Jurkat, Clone E6-1 (cell line): ENCODE results near the gene AGAP1.

ENCODE experiments used
- DNase-seq: peaks from one replicate; pipeline ENCODE4 v3.0.0-alpha.2; 2011; ENCODE audit warnings: low read depth, low spot score
- H3K4me3 ChIP-seq: 2 replicates; pipeline ENCODE4 v1.5.1; 2011; ENCODE audit warnings: mild to moderate bottlenecking, low read length, control low read depth, moderate library complexity

AGAP1 gene

GRCh38 chr2:235726554-235726953, 232.7 kb downstream of the AGAP1 start:
- DNase-seq, result no peak
- no peak overlapping the region for H3K4me3 ChIP-seq

- DNase-seq, result no peak
- no peak overlapping the region for H3K4me3 ChIP-seq
Observed at GRCh38 chr2:235727174-235727573, 233.3 kb downstream of the AGAP1 start.

- H3K4me3 ChIP-seq, result no peak overlapping the region
- DNase-seq, result no peak
Observed at GRCh38 chr2:235727891-235728799, 234.3 kb downstream of the AGAP1 start.

- no peak for DNase-seq
Observed at GRCh38 chr2:235728800-235729556, 235.1 kb downstream of the AGAP1 start.

GRCh38 chr2:235729557-235729947, 235.7 kb downstream of the AGAP1 start:
- DNase-seq, result no peak
- H3K4me3 ChIP-seq, result no peak overlapping the region

More at GRCh38 chr2:235728800-235729556, 235.1 kb downstream of the AGAP1 start:
- no peak overlapping the region for H3K4me3 ChIP-seq

- H3K4me3 ChIP-seq, result no peak overlapping the region
- DNase-seq, result no peak
Observed at GRCh38 chr2:235730115-235730514, 236.3 kb downstream of the AGAP1 start.

GRCh38 chr2:235733761-235734160, 239.9 kb downstream of the AGAP1 start:
- no peak overlapping the region for H3K4me3 ChIP-seq
- DNase-seq, result no peak

GRCh38 chr2:235734168-235734567, 240.3 kb downstream of the AGAP1 start:
- no peak overlapping the region for H3K4me3 ChIP-seq
- DNase-seq, result no peak

- H3K4me3 ChIP-seq, result no peak overlapping the region
- no peak for DNase-seq
Observed at GRCh38 chr2:235734688-235735231, 240.9 kb downstream of the AGAP1 start.

- DNase-seq, result no peak
- H3K4me3 ChIP-seq, result no peak overlapping the region
Observed at GRCh38 chr2:235737396-235737795, 243.6 kb downstream of the AGAP1 start.

GRCh38 chr2:235737840-235738239, 244.0 kb downstream of the AGAP1 start:
- no peak for DNase-seq
- H3K4me3 ChIP-seq, result no peak overlapping the region

GRCh38 chr2:235739704-235740415, 246.0 kb downstream of the AGAP1 start:
- DNase-seq, result no peak
- no peak overlapping the region for H3K4me3 ChIP-seq

GRCh38 chr2:235740821-235741220, 247.0 kb downstream of the AGAP1 start:
- H3K4me3 ChIP-seq, result no peak overlapping the region
- DNase-seq, result no peak

- no peak overlapping the region for H3K4me3 ChIP-seq
- DNase-seq, result no peak
Observed at GRCh38 chr2:235744161-235744560, 250.3 kb downstream of the AGAP1 start.

GRCh38 chr2:235745597-235745996, 251.8 kb downstream of the AGAP1 start:
- DNase-seq, result no peak
- H3K4me3 ChIP-seq, result no peak overlapping the region

- DNase-seq, result peak; percentile 82
- no peak overlapping the region for H3K4me3 ChIP-seq
Observed at GRCh38 chr2:235746257-235746934, 252.6 kb downstream of the AGAP1 start.

GRCh38 chr2:235747001-235747785, 253.3 kb downstream of the AGAP1 start:
- DNase-seq, result no peak
- no peak overlapping the region for H3K4me3 ChIP-seq

GRCh38 chr2:235747786-235748091, 253.9 kb downstream of the AGAP1 start:
- no peak overlapping the region for H3K4me3 ChIP-seq
- DNase-seq, result no peak
